SKM-1 (cell line): ENCODE results near the gene MYH11.
"Not testable (repeated sequence)": the region's sequence is repeated elsewhere in the genome, so short reads cannot be mapped to it uniquely, and the experiment has no call there.

ENCODE experiments used
- DNase-seq: peaks from one replicate; lab custom pipeline; 2025; ENCODE audit not compliant: unreplicated experiment; lab: John Stamatoyannopoulos, UW

Gene MYH11

GRCh38 chr16:15723808-15724207, 133.0 kb downstream of the MYH11 start:
- no peak for DNase-seq

- no peak for DNase-seq
These were observed 135.8 kb downstream of the MYH11 start for GRCh38 chr16:15721018-15721417.

GRCh38 chr16:15716694-15717447, 140.0 kb downstream of the MYH11 start:
- no peak for DNase-seq

DNA sequence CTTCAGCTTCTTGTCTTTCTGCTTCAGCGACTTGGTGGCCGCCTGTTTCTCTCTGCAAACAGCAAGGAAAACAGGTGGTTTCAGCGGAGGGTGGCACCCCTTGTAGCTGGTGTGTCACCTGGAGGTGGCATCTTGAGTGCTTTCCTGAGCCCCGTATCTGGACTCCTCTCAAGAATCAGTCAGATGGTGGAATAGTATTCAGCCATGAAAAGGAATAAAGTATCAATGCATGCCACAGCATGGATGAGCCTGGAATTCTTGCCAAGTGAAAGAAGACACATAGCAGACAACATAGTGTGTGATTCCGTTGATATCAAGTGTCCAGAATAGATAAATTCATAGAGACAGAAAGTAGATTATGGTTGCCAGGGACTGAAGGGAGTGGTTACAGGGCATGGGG, 141.6 kb downstream of the MYH11 start:
- DNase-seq, result no peak

GRCh38 chr16:15714393-15715172, 142.2 kb downstream of the MYH11 start:
- no peak for DNase-seq

- DNase-seq, result no peak
These were observed 147.8 kb downstream of the MYH11 start for GRCh38 chr16:15708997-15709396.

DNA sequence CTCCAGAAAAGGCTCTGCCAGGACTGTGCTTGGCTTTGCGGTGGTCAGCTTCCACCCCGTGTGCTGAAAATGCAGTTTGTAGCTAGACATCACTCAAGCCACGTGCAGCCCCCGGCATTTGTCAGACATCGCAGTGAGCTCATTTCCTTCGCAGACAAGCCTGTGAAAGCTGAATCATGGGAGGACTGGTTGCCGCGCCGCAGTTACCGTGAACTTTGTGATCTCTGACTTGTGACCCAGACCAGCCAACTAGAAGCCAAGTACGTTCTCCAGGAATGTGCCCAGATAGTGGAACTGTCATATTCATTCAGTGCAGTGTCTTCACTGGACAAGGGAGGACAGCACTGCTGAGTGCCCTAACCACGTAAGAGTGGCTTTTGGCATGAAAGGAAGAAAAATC, 148.7 kb downstream of the MYH11 start:
- DNase-seq, result no peak

GRCh38 chr16:15707332-15707731, 149.5 kb downstream of the MYH11 start:
- no peak for DNase-seq

GRCh38 chr16:15705064-15705565, 151.7 kb downstream of the MYH11 start:
- DNase-seq, result no peak

- peak; percentile 29 for DNase-seq
These were observed 152.3 kb downstream of the MYH11 start for GRCh38 chr16:15704545-15704987.

DNA sequence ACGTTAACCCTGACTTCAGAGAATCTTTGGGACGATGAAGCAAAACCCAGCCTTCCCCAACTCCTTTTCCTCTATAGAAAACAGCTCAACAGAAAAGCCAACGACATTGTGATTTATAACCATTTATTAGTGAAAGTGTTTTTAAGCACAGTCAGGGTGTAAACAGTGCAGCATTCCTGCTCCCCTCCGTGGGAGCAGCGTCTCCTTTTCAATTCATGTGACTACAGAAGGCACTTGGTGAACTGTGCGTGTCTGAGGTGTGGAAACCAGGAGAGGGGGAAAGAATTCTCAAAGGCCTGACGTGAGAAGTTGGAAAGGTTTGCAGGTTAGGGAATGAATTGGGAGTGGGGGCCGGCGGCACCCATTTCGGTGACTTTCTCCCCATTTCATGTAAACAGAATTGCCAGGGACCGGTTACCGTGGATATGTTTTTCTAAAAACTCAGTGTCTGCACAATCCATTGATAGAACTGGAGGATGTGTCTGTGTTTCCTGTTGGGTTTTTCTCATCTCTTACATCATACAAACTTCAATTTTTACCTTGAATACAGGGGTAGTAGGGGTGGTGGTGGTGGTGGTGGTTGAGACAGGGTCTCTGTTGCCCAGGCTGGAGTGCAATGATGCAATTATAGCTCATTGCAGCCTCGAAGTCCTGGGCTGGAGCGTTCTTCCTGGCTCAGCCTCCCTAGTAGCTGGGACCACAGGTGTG, 153.6 kb downstream of the MYH11 start:
- no peak for DNase-seq

DNA sequence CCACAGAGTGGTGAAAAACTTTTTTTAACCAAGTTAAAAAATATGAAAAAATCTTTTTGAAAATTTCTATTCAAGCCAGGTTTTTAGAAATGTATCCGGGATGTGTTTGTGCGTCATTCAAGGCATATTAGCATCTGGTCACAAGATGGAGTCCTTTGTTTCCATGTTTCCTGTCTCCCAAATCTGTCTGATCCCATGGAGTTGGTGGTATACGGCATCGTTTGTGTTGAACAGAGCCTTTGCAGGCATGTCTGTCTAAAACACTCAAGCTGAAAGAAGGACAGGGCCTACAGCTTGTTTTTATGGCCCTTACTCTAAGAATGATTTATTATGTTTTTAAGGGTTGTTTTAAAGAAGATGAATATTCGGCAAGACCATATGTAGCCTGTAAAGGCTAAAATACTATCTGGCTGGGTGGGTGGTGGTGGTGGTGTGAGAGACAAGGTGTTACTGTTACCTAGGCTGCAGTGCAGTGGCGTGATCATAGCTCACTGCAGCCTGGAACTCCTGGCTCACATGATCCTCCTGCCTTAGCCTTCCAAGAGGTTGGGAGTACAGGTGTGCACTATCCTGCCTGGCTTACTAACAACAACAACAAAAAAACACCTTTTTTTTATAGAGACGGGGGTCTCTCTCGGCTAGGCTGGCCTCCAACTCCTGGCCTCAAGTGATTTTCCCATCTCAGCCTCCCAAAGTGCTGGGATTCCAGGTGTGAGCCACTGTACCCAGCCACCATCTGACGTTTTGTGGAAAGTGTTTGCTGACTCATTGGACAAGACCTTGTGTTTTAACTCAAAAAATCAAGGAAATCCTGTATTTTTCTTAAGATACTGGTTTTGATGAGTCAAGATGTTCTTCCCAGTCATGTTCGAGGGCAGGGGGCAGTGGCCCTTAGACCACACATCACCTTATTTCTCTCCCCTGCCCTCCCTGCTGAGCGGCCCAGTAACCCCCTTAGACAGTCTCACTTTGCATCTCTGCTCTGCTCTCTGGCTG, 154.6 kb downstream of the MYH11 start:
- no peak for DNase-seq

- DNase-seq, result no peak
These were observed 155.5 kb downstream of the MYH11 start for GRCh38 chr16:15701367-15701766.

DNA sequence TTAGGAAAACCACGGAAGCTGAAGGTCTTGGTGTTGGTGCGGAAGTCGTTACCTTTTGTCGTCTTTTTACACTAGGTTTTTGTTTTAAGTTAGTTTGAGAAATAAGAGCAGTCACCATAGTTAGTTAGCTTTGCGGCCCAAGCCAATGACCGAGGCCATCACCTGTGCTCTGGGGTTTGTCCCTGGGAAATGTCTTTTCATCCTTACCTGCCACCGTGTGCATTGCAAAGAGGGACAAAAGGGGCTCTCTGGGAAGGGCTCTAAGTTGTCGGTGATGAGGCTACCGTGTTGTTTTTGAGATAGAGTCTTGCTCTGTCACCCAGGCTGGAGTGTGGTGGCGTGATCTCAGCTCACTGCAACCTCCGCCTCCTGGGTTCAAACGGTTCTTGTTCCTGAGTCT, 157.0 kb downstream of the MYH11 start:
- no peak for DNase-seq

GRCh38 chr16:15694499-15694898, 162.3 kb downstream of the MYH11 start:
- DNase-seq, result no peak

DNA sequence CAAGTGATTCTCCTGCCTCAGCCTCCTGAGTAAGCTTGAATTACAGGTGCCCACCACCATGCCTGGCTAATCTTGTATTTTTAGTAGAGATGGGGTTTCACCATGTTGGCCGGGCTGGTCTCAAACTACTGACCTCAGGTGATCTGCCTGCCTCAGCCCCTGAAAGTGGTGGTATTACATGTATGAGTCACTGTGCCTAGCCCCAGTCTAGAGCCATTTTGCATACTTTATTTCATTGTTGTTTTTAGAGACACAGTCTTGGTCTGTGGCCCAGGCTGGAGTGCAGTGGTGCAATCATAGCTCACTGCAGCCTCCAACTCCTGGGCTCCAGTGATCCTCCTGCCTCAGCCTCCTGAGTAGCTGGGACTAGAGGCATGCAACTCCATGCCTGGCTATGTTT, 164.3 kb downstream of the MYH11 start:
- not testable (repeated sequence) for DNase-seq

GRCh38 chr16:15691046-15691445, 165.8 kb downstream of the MYH11 start:
- no peak for DNase-seq

DNA sequence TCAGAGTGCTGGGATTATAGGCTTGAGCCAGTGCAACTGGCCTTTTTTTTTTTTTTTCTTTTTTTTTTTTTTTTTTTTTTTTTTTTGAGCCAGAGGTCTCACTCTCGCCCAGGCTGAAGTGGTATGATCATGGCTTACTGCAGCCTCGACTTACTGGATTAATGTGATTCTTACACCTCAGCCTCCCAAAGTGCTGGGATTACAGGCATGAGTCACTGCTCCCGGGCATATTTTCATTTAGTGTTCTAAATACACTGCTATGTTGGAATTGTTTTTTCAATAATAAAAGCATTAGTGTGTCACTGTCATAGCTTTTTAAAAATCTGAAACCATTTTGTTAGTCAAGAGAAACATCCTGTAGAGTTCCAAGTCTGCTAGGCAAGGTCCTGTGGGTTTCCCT, 166.5 kb downstream of the MYH11 start:
- no peak for DNase-seq

DNA sequence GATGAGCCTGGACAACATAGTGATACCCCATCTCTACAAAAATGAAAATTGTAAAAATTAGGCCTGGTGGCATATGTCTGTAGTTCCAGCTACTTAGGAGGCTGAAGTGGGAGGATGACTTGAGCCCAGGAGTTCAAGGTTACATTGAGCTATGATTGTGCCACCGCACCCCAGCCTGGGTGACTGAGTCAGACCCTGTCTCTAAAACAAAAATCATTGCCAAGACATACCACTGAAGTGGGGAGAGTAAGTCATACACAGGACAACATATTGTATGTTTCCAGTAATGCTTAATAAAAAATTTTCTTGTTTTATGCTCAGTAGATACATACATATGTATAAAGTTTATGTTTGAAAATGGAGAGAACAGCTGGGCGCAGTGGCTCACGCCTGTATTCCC, 167.5 kb downstream of the MYH11 start:
- DNase-seq, result no peak

- no peak for DNase-seq
These were observed 170.5 kb downstream of the MYH11 start for GRCh38 chr16:15686287-15686686.
